Keratinocyte (primary cell): ENCODE results near the gene ATPAF1. TPM values are rescaled to one million over a fixed set of nuclear protein-coding genes. Genes with fewer than 3 reads are reported as not detected.

Experiments used
- DNase-seq: peaks from one replicate; pipeline ENCODE4 v3.0.0-alpha.2; 2011; ENCODE audit warnings: low read depth, missing footprints, low spot score
- FAIRE-seq: peaks from 2 replicates; lab custom pipeline; 2011; peaks lifted over from hg19 to GRCh38; lab: Jason Lieb, UNC
- H2AFZ ChIP-seq: 2 replicates; pipeline ENCODE4 v1.6.0; 2012; ENCODE audit warnings: low read length, control low read depth, inconsistent platforms; ENCODE audit not compliant: control insufficient read depth
- H3K27ac ChIP-seq: 2 replicates; pipeline ENCODE4 v1.5.1; 2011; ENCODE audit warnings: low read length; ENCODE audit not compliant: control insufficient read depth, insufficient read depth
- H3K27me3 ChIP-seq: 3 replicates; pipeline ENCODE4 v1.6.0; 2011; ENCODE audit warnings: low read length; ENCODE audit not compliant: control insufficient read depth, insufficient read depth; ENCODE audit errors: extremely low read depth
- H3K36me3 ChIP-seq, 2 experiments: 2 replicates in 1 of 2; 3 replicates in 1 of 2; pipeline ENCODE4 v1.5.1; 2011; ENCODE audit warnings: low read length in 2 of 2, mild to moderate bottlenecking in 1 of 2; ENCODE audit not compliant: control insufficient read depth in 2 of 2, insufficient read depth in 2 of 2; ENCODE audit errors: extremely low read depth in 1 of 2
- H3K4me1 ChIP-seq: 3 replicates; pipeline ENCODE4 v1.5.1; 2011; ENCODE audit warnings: low read length; ENCODE audit not compliant: control insufficient read depth, insufficient read depth; ENCODE audit errors: extremely low read depth
- H3K4me2 ChIP-seq: 3 replicates; pipeline ENCODE4 v1.6.0; 2011; ENCODE audit warnings: low read depth, low read length; ENCODE audit not compliant: control insufficient read depth, insufficient read depth; ENCODE audit errors: extremely low read depth
- H3K4me3 ChIP-seq, 3 experiments: fragments of 200-600 bp in 1 of 3; sonication (generic) in 1 of 3; 2 replicates in 2 of 3; 3 replicates in 1 of 3; pipeline ENCODE4 v1.5.1; 2011 to 2016; ENCODE audit warnings: low read length in 3 of 3, mild to moderate bottlenecking in 3 of 3, control low read depth in 2 of 3, inconsistent platforms in 1 of 3, low read depth in 1 of 3, mixed read lengths in 1 of 3, mixed run types in 1 of 3, moderate library complexity in 1 of 3; ENCODE audit not compliant: control insufficient read depth in 2 of 3, insufficient read depth in 2 of 3; ENCODE audit errors: extremely low read depth in 1 of 3
- H3K79me2 ChIP-seq: 2 replicates; pipeline ENCODE4 v1.6.0; 2012; ENCODE audit warnings: low read length; ENCODE audit not compliant: control insufficient read depth, insufficient read depth
- H3K9ac ChIP-seq: 3 replicates; pipeline ENCODE4 v1.6.0; 2011; ENCODE audit warnings: low read length; ENCODE audit not compliant: control insufficient read depth, insufficient read depth; ENCODE audit errors: extremely low read depth
- H3K9me1 ChIP-seq: 3 replicates; pipeline ENCODE4 v1.6.0; 2011; ENCODE audit warnings: low read length; ENCODE audit not compliant: control insufficient read depth, insufficient read depth; ENCODE audit errors: extremely low read depth
- H3K9me3 ChIP-seq: 2 replicates; pipeline ENCODE4 v1.5.1; 2012; ENCODE audit warnings: low read depth, low read length; ENCODE audit not compliant: control insufficient read depth
- H4K20me1 ChIP-seq: 3 replicates; pipeline ENCODE4 v1.6.0; 2011; ENCODE audit warnings: low read length; ENCODE audit not compliant: control insufficient read depth, insufficient read depth; ENCODE audit errors: extremely low read depth
- EZH2 ChIP-seq: IDR thresholded peaks from one replicate; pipeline ENCODE4 v1.6.1; 2012; ENCODE audit warnings: inconsistent platforms, mild to moderate bottlenecking, low read length, moderate library complexity
- dilution Hi-C: fragments of 300-500 bp; cut with MboI; formaldehyde crosslinking; loops from one replicate; pipeline ENCODE4 v1.7.0; 2020; ENCODE audit warnings: low sequenced_read_pairs; ENCODE audit not compliant: extremely low pct_ligation_motif_present
- polyA plus RNA-seq, 5 experiments: library from polyadenylated mRNA; depleted of rRNA in 3 of 5; stranded (reverse) in 3 of 5; stranded (forward) in 1 of 5; unstranded in 1 of 5; fragments of >200 nt; gene quantifications; 1 replicate in 1 of 5; 2 replicates in 3 of 5; 3 replicates in 1 of 5; pipeline versions ENCODE4 v1.2.1 to v1.2.3, GENCODE V29; 2011 to 2012; ENCODE audit warnings: missing spikeins in 2 of 5, low read depth in 1 of 5, low replicate concordance in 1 of 5
- TF ChIP-seq, protein P1 (sequence below), 3 experiments: IDR thresholded peaks in 1 of 3; conservative IDR thresholded peaks in 1 of 3; optimal IDR thresholded peaks in 1 of 3; 2 replicates in 2 of 3; 3 replicates in 1 of 3; pipeline versions ENCODE3 to v1.5.1; 2011; ENCODE audit warnings: low read length in 3 of 3, mild to moderate bottlenecking in 3 of 3, moderate library complexity in 2 of 3, control low read depth in 1 of 3, inconsistent platforms in 1 of 3; ENCODE audit not compliant: insufficient read depth in 2 of 3; ENCODE audit errors: extremely low read depth in 1 of 3

ATPAF1 gene
- polyA plus RNA-seq, 1 donor (not counting 4 experiments of a cell fraction or from before 2014, with no cell fraction given): 55.6 TPM

- no peak for DNase-seq
- dilution Hi-C loops: no loop called here
- FAIRE-seq: no peak
- Histone ChIP-seq H3K4me3 (no peak overlapping the region), H3K79me2 (no peaks in the 10 kb centered on the region), H2AFZ (no peak overlapping the region), H3K4me2 (no peak overlapping the region), H3K9ac (no peak overlapping the region), H3K27ac (no peak overlapping the region), H4K20me1 (no peaks in the 10 kb centered on the region), H3K9me3 (no peaks in the 10 kb centered on the region), H3K9me1 (no peaks in the 10 kb centered on the region), H3K27me3 (no peaks in the 10 kb centered on the region), H3K36me3 (peaks cover 23 to 28% of the 10 kb centered on the region in 2 experiments), H3K4me1 (no peaks in the 10 kb centered on the region)
- no peak for TF ChIP-seq EZH2
- TF ChIP-seq, protein P1, sequence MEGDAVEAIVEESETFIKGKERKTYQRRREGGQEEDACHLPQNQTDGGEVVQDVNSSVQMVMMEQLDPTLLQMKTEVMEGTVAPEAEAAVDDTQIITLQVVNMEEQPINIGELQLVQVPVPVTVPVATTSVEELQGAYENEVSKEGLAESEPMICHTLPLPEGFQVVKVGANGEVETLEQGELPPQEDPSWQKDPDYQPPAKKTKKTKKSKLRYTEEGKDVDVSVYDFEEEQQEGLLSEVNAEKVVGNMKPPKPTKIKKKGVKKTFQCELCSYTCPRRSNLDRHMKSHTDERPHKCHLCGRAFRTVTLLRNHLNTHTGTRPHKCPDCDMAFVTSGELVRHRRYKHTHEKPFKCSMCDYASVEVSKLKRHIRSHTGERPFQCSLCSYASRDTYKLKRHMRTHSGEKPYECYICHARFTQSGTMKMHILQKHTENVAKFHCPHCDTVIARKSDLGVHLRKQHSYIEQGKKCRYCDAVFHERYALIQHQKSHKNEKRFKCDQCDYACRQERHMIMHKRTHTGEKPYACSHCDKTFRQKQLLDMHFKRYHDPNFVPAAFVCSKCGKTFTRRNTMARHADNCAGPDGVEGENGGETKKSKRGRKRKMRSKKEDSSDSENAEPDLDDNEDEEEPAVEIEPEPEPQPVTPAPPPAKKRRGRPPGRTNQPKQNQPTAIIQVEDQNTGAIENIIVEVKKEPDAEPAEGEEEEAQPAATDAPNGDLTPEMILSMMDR (optimal IDR thresholded peaks at IDR 0.05 in 1 of 3, IDR thresholded peaks at IDR 0.05 in 1 of 3, conservative IDR thresholded peaks at IDR 0.05 in 1 of 3; ENCODE audit: extremely low read depth in 1 of 3, insufficient read depth in 2 of 3, low read length in 3 of 3): no peak
Measured at GRCh38 chr1:46592823-46593222, 75.3 kb downstream of the ATPAF1 start.

GRCh38 chr1:46589529-46589928 lies 78.6 kb downstream of the ATPAF1 start:
- Histone ChIP-seq H3K36me3 (peaks cover 30 to 37% of the 10 kb centered on the region in 2 experiments), H3K9me3 (no peaks in the 10 kb centered on the region), H3K4me1 (no peaks in the 10 kb centered on the region), H3K27me3 (no peaks in the 10 kb centered on the region), H3K9me1 (no peaks in the 10 kb centered on the region), H3K4me3 (no peak overlapping the region), H4K20me1 (no peaks in the 10 kb centered on the region), H3K79me2 (no peaks in the 10 kb centered on the region), H3K9ac (no peak overlapping the region), H3K27ac (no peak overlapping the region), H3K4me2 (no peak overlapping the region), H2AFZ (no peak overlapping the region)
- TF ChIP-seq, protein P1 (optimal IDR thresholded peaks at IDR 0.05 in 1 of 3, IDR thresholded peaks at IDR 0.05 in 1 of 3, conservative IDR thresholded peaks at IDR 0.05 in 1 of 3; ENCODE audit: extremely low read depth in 1 of 3, insufficient read depth in 2 of 3, low read length in 3 of 3): no peak
- no peak for TF ChIP-seq EZH2
- dilution Hi-C loops: no loop called here
- FAIRE-seq (no peak), DNase-seq (no peak)
